Ishikawa (cell line): ENCODE results near the gene HOXA10.

Source experiments
- CEBPB ChIP-seq: IDR thresholded peaks from 2 replicates; pipeline ENCODE4 v1.6.1; 2012
- CREB1 ChIP-seq: IDR thresholded peaks from 2 replicates; pipeline ENCODE4 v1.6.1; 2012; ENCODE audit warnings: low read depth
- EGR1 ChIP-seq: IDR thresholded peaks from 2 replicates; pipeline ENCODE4 v1.6.1; 2012
- EP300 ChIP-seq: IDR thresholded peaks from 2 replicates; pipeline ENCODE4 v1.6.1; 2012; ENCODE audit warnings: borderline replicate concordance
- FOXM1 ChIP-seq: IDR thresholded peaks from 2 replicates; pipeline ENCODE4 v1.6.1; 2012; ENCODE audit warnings: low read depth, borderline replicate concordance
- MAX ChIP-seq: IDR thresholded peaks from 2 replicates; pipeline ENCODE4 v1.6.1; 2012
- NFIC ChIP-seq: IDR thresholded peaks from 2 replicates; pipeline ENCODE4 v1.6.1; 2012
- RAD21 ChIP-seq: IDR thresholded peaks from 2 replicates; pipeline ENCODE4 v1.6.1; 2012; ENCODE audit warnings: low read depth
- TAF1 ChIP-seq: IDR thresholded peaks from 2 replicates; pipeline ENCODE4 v1.6.1; 2012; ENCODE audit warnings: low read depth, mild to moderate bottlenecking
- TCF12 ChIP-seq: IDR thresholded peaks from 2 replicates; pipeline ENCODE4 v1.6.1; 2012; ENCODE audit warnings: low read depth
- TEAD4 ChIP-seq: IDR thresholded peaks from 2 replicates; pipeline ENCODE4 v1.6.1; 2012
- YY1 ChIP-seq: IDR thresholded peaks from 2 replicates; pipeline ENCODE4 v1.6.1; 2012; ENCODE audit warnings: low read depth
- ZBTB7A ChIP-seq: IDR thresholded peaks from 2 replicates; pipeline ENCODE4 v1.6.1; 2012; ENCODE audit warnings: low read depth
- TF ChIP-seq, protein P1 (sequence below): IDR thresholded peaks from 2 replicates; pipeline ENCODE4 v1.6.1; 2012; ENCODE audit warnings: low read depth, mild to moderate bottlenecking
- TF ChIP-seq, protein P2 (sequence below): IDR thresholded peaks from 2 replicates; pipeline ENCODE4 v1.6.1; 2012

Gene HOXA10

DNA sequence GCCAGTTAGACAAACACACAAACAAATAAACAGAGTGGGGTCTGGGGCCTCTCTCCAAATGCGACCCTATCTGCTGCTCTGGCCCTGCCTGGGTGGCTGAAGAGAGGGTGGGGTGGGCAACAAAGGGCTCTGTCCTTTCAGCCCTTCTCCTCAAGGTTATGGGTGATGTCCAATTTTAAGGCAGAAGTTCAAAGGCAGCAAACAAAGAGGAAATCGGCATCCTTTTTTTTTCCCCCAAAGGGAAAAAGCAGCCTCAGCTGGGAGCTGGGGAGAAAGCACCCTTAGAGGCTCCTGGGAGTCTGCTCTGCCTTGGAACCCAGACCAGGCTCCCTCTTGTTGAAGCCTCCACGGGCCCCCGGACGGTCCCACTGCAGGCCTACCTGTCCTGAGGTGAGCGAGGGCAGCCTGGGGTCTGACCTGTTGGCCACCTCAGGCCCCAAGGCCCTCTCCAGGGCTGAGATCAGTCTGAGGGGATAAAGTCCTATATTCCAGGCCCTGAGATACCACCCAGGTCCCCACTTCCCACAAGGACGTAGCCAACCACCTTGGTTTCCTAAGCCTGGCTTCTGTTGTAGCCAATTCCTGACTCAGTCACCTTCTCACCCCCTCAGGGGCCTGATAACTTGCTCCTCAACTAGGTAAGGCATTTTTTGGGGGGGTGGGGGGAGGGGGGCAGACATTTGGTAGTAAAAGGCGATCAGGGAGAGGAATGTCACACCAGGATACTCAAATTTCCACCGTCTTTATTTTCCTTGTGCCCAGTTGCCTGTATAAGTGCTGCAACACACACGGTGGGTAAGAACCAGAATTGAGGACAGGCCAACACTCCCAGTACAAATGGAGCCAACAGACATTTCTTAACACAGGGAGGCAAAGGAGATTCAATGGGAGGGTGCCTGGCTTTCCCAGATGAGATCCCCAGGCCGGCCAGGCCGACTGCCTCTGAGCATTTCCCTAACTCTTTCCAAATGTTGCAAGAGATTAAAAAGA, 6.6 kb upstream of the HOXA10 start:
- TF ChIP-seq YY1 (no peak), EGR1 (no peak), CREB1 (no peak)

GRCh38 chr7:27179503-27180430, 5.6 kb upstream of the HOXA10 start:
- peak; percentile 45 for TF ChIP-seq RAD21
- no peak for TF ChIP-seq NFIC

GRCh38 chr7:27179030-27179429, 4.9 kb upstream of the HOXA10 start:
- TF ChIP-seq EP300, result no peak
- no peak for TF ChIP-seq ZBTB7A
- TF ChIP-seq CEBPB, result no peak
- TF ChIP-seq, protein P1, sequence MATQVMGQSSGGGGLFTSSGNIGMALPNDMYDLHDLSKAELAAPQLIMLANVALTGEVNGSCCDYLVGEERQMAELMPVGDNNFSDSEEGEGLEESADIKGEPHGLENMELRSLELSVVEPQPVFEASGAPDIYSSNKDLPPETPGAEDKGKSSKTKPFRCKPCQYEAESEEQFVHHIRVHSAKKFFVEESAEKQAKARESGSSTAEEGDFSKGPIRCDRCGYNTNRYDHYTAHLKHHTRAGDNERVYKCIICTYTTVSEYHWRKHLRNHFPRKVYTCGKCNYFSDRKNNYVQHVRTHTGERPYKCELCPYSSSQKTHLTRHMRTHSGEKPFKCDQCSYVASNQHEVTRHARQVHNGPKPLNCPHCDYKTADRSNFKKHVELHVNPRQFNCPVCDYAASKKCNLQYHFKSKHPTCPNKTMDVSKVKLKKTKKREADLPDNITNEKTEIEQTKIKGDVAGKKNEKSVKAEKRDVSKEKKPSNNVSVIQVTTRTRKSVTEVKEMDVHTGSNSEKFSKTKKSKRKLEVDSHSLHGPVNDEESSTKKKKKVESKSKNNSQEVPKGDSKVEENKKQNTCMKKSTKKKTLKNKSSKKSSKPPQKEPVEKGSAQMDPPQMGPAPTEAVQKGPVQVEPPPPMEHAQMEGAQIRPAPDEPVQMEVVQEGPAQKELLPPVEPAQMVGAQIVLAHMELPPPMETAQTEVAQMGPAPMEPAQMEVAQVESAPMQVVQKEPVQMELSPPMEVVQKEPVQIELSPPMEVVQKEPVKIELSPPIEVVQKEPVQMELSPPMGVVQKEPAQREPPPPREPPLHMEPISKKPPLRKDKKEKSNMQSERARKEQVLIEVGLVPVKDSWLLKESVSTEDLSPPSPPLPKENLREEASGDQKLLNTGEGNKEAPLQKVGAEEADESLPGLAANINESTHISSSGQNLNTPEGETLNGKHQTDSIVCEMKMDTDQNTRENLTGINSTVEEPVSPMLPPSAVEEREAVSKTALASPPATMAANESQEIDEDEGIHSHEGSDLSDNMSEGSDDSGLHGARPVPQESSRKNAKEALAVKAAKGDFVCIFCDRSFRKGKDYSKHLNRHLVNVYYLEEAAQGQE, result no peak
- TF ChIP-seq TAF1, result no peak
- no peak for TF ChIP-seq EGR1
- TF ChIP-seq CREB1, result no peak
- TF ChIP-seq, protein P2, sequence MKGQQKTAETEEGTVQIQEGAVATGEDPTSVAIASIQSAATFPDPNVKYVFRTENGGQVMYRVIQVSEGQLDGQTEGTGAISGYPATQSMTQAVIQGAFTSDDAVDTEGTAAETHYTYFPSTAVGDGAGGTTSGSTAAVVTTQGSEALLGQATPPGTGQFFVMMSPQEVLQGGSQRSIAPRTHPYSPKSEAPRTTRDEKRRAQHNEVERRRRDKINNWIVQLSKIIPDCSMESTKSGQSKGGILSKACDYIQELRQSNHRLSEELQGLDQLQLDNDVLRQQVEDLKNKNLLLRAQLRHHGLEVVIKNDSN, result no peak
- no peak for TF ChIP-seq TCF12
- no peak for TF ChIP-seq RAD21
- TF ChIP-seq MAX, result no peak
- no peak for TF ChIP-seq NFIC
- no peak for TF ChIP-seq FOXM1
- no peak for TF ChIP-seq TEAD4
- no peak for TF ChIP-seq YY1

DNA sequence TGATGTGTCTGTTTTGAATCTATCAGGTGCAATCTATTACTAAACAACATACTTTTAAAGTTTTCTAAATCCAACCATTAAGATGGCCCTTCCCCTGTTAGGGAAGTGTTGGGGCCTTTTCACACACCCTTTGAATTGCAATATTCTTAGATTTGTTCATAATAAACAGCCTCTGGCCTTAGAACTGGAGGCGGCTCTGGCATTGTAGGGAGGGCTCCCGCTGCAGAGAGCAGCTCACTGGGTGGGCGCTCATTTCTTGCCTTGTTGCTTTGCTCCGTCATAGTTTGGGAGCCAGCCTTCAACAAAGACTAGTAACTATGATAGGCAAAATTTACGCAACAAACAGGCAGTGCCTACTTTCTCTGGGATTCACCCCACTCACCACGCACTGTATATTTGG, 4.2 kb upstream of the HOXA10 start:
- no peak for TF ChIP-seq EP300
- no peak for TF ChIP-seq TAF1
- TF ChIP-seq, protein P2, result no peak
- no peak for TF ChIP-seq TCF12
- TF ChIP-seq YY1, result no peak
- TF ChIP-seq TEAD4, result no peak
- TF ChIP-seq, protein P1, result no peak
- no peak for TF ChIP-seq FOXM1
- no peak for TF ChIP-seq CREB1
- no peak for TF ChIP-seq CEBPB
- no peak for TF ChIP-seq ZBTB7A
- no peak for TF ChIP-seq RAD21
- TF ChIP-seq EGR1, result no peak
- TF ChIP-seq MAX, result no peak
- no peak for TF ChIP-seq NFIC

DNA sequence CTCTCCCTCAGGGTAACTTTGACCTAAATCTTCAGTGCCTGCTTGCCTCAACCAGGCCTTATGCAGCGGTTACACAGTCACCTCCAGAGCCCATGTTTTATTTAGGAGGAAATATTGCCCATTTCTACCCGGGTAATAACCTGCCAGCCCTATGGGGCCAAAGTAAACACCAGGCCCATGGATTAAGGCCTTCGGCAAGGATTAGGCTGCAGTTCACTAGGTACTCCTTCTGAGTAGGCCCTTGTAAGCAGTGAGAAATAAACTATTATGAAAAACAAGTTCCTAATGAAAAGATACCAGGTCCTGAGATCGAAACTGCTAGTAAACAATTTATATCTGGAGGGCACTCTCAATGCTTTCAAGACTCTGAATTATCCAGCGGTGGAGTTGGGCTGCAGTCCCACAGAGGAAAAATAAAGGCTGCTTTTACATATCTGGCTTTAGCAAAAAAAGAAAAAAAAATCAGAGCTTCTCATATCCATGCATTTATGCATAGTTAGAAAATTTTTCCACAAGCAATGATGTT, 3.7 kb upstream of the HOXA10 start:
- TF ChIP-seq, protein P1, result no peak
- TF ChIP-seq EP300 (no peak), MAX (no peak)
